HG03108 (cell line): ENCODE measurements around the gene NEAT1.
"Not testable (repeated sequence)": the region's sequence is repeated elsewhere in the genome, so short reads cannot be mapped to it uniquely, and the experiment has no call there.

Source experiments
- ATAC-seq: cut with Tn5 transposase; IDR thresholded peaks from one replicate; pipeline ENCODE4 v1.9.1; 2021; ENCODE audit warnings: moderate library complexity; ENCODE audit not compliant: unreplicated experiment

Gene NEAT1

GRCh38 chr11:65448418-65449105 is 26.0 kb downstream of the NEAT1 start:
- no peak for ATAC-seq

- not testable (repeated sequence) for ATAC-seq
Observed at GRCh38 chr11:65451301-65451700, 28.7 kb downstream of the NEAT1 start.

- not testable (repeated sequence) for ATAC-seq
Observed at GRCh38 chr11:65452259-65452658, 29.7 kb downstream of the NEAT1 start.

- ATAC-seq, result no peak
Observed at GRCh38 chr11:65452806-65453490, 30.4 kb downstream of the NEAT1 start.

- no peak for ATAC-seq
Observed at GRCh38 chr11:65454311-65454695, 31.7 kb downstream of the NEAT1 start.

- peak; percentile 89 for ATAC-seq
Observed at GRCh38 chr11:65454696-65455456, 32.3 kb downstream of the NEAT1 start.

- no peak for ATAC-seq
Observed at GRCh38 chr11:65456418-65456817, 33.8 kb downstream of the NEAT1 start.

GRCh38 chr11:65459552-65459951 is 37.0 kb downstream of the NEAT1 start:
- ATAC-seq, result no peak

GRCh38 chr11:65465471-65465870 is 42.9 kb downstream of the NEAT1 start:
- ATAC-seq, result not testable (repeated sequence)

GRCh38 chr11:65467306-65467705 is 44.7 kb downstream of the NEAT1 start:
- ATAC-seq, result not testable (repeated sequence)

GRCh38 chr11:65468874-65469333 is 46.3 kb downstream of the NEAT1 start:
- peak; percentile 42 for ATAC-seq

GRCh38 chr11:65470433-65471049 is 47.9 kb downstream of the NEAT1 start:
- no peak for ATAC-seq

GRCh38 chr11:65471447-65471891 is 48.9 kb downstream of the NEAT1 start:
- ATAC-seq, result peak; percentile 33

GRCh38 chr11:65472588-65473277 is 50.1 kb downstream of the NEAT1 start:
- not testable (repeated sequence) for ATAC-seq

- ATAC-seq, result no peak
Observed at GRCh38 chr11:65473278-65473860, 50.8 kb downstream of the NEAT1 start.

GRCh38 chr11:65474864-65475263 is 52.3 kb downstream of the NEAT1 start:
- no peak for ATAC-seq

- no peak for ATAC-seq
Observed at GRCh38 chr11:65476632-65477148, 54.1 kb downstream of the NEAT1 start.

GRCh38 chr11:65477149-65477965 is 54.8 kb downstream of the NEAT1 start:
- ATAC-seq, result peak; percentile 86
